Ectodermal cell (in vitro differentiated cells): ENCODE data around the gene SCAPER.
A peak's percentile ranks its signal among the peaks of the same experiment; 100 is the strongest.
"Not testable (repeated sequence)": the region's sequence is repeated elsewhere in the genome, so short reads cannot be mapped to it uniquely, and the experiment has no call there.

Experiments used
- H3K27ac ChIP-seq: 2 replicates; pipeline ENCODE4 v1.7.0; 2013; ENCODE audit warnings: mild to moderate bottlenecking, low read depth, low read length; ENCODE audit not compliant: insufficient read depth, poor library complexity, severe bottlenecking
- H3K27me3 ChIP-seq: 2 replicates; pipeline ENCODE4 v1.7.0; 2013; ENCODE audit warnings: mild to moderate bottlenecking, low read length; ENCODE audit not compliant: insufficient read depth, control insufficient read depth, poor library complexity, severe bottlenecking
- H3K36me3 ChIP-seq: one replicate; pipeline ENCODE4 v1.7.0; 2013; ENCODE audit warnings: low read length; ENCODE audit not compliant: control insufficient read depth, insufficient read depth
- H3K4me1 ChIP-seq: one replicate; pipeline ENCODE4 v1.7.0; 2013; ENCODE audit warnings: low read length; ENCODE audit not compliant: control insufficient read depth, insufficient read depth
- H3K4me3 ChIP-seq: 2 replicates; pipeline ENCODE4 v1.7.0; 2013; ENCODE audit warnings: low read depth, low read length, control low read depth; ENCODE audit not compliant: insufficient read depth
- H3K9me3 ChIP-seq: 2 replicates; pipeline ENCODE4 v1.7.0; 2013; ENCODE audit warnings: mild to moderate bottlenecking, low read length, moderate library complexity; ENCODE audit not compliant: control insufficient read depth
- WGBS, 2 experiments: methylation state at CpG; one replicate each; pipeline ENCODE4 v1.1.7; 2013; ENCODE audit warnings: missing lambda C conversion rate in 2 of 2; 5-methylcytosine and 5-hydroxymethylcytosine counted together

SCAPER gene

DNA sequence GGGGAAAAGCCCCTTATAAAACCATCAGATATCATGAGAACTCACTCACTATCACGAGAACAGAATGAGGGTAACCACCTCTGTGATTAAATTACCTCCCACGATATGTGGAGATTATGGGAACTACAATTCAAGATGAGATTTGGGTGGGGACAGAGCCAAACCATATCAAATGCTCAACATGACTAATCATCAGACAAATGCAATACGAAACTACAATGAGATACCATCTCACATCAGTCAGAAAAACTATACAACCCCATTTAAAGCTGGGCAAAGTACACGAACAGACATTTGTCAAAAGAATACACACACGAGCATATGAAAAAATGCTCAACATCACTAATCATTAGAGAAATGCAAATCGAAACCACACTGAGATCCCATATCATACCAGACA, 67.7 kb downstream of the SCAPER start:
- no peak overlapping the region for H3K27ac ChIP-seq
- H3K27me3 ChIP-seq: no peaks in the 10 kb centered on the region
- no peak overlapping the region for H3K4me3 ChIP-seq
- 95 to 96% methylated on average over 5 to 6 of the region's 6 CpGs for WGBS, 2 experiments
- no peaks in the 10 kb centered on the region for H3K4me1 ChIP-seq
- H3K36me3 ChIP-seq: no peaks in the 10 kb centered on the region
- H3K9me3 ChIP-seq: no peaks in the 10 kb centered on the region

DNA sequence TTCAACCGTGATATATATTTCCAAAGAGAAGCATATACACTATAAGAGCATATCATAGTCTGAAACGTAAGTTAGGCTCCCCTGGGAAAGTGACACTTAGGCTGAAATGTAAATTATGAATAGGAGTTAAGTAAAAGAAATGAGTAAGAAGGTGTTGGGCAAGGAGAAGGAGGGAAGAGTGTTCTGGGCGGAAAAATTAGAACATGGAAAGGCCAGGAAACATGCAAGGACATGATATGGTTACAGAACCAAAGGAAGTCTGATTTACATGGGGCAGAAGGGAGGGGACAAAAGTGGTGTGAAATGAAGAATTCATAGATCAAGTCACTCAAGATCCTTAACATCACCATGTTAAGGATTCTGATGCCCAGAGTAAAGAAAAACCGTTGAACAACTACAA, 75.2 kb downstream of the SCAPER start:
- WGBS, 2 experiments: 85 to 95% methylated on average over 3 of the region's 4 CpGs
- Histone ChIP-seq H3K4me1 (no peaks in the 10 kb centered on the region), H3K36me3 (no peaks in the 10 kb centered on the region), H3K4me3 (no peak overlapping the region), H3K27me3 (no peaks in the 10 kb centered on the region), H3K27ac (no peak overlapping the region), H3K9me3 (no peaks in the 10 kb centered on the region)

DNA sequence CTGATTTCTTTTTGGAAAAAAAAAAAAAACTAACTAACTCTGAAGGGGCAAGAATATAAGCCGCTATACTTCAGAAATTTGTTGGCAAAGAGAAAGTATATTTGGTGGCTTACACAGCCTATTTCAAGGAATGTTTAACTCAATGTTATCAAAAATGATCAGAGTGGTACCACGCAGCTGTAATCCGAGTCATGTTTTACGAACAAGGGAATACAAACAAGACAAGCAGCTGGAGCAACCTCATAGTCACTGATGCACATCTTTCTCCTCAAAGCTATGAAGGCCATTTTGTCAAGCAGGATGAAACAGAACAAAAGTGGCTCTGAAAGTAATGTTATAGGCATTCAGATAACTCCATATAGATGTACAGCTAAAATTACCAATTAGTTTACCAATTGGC, 81.2 kb downstream of the SCAPER start:
- Histone ChIP-seq H3K4me1 (no peaks in the 10 kb centered on the region), H3K9me3 (no peaks in the 10 kb centered on the region), H3K27ac (no peak overlapping the region), H3K36me3 (no peaks in the 10 kb centered on the region), H3K4me3 (no peak overlapping the region), H3K27me3 (no peaks in the 10 kb centered on the region)
- 96 to 98% methylated on average over 4 of the region's 4 CpGs for WGBS, 2 experiments

DNA sequence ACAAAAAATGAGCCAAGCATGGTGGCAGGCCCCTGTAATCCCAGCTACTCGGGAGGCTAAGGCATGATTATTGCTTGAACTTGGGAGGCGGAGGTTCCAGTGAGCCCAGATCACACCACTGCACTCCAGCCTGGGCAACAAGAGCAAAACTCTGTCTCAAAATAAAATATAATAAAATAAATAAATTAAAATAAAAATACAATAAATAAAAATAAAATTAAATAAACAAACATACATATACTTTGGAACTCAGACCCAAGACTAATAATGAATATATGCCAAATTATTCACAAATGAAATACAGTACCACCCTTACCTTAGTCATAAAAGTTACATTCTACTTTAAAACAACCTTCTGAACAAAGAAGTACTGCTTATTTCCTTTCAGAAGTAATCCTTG, 81.8 kb downstream of the SCAPER start:
- Histone ChIP-seq H3K36me3 (no peaks in the 10 kb centered on the region), H3K4me1 (no peaks in the 10 kb centered on the region), H3K27me3 (no peaks in the 10 kb centered on the region), H3K9me3 (no peaks in the 10 kb centered on the region), H3K4me3 (no peak overlapping the region), H3K27ac (no peak overlapping the region)
- WGBS, 2 experiments: 95 to 100% methylated on average over 2 of the region's 2 CpGs

DNA sequence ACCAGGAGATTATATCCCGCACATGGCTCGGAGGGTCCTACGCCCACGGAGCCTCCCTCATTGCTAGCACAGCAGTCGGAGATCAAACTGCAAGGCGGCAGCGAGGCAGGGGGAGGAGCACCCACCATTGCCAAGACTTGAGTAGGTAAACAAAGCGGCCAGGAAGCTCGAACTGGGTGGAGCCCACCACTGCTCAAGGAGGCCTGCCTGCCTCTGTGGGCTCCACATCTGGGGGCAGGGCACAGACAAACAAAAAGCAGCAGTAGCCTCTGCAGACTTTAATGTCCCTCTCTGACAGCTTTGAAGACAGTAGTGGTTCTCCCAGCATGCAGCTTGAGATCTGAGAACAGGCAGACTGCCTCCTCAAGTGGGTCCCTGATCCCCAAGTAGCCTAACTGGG, 86.2 kb downstream of the SCAPER start:
- WGBS, 2 experiments: 94 to 96% methylated on average over 9 of the region's 9 CpGs
- H3K9me3 ChIP-seq, H3K36me3 ChIP-seq, H3K4me1 ChIP-seq, H3K4me3 ChIP-seq, H3K27me3 ChIP-seq, H3K27ac ChIP-seq: not testable (repeated sequence)

DNA sequence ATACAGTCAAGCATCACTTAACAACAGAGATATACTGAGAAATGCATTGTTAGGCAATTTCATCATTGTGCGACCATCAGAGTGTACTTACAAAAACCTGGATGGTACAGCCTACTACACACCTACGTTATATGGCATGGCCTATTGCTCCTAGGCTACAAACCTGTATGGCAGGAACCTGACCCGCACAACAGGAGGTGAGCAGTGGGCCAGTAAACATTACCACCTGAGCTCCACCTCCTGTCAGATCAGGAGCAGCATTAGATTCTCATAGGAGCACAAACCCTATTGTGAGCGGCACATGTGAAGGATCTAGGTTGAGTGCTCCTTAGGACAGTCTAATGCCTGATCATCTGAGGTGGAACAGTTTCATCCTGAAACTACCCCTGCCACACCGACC, 89.7 kb downstream of the SCAPER start:
- WGBS, 2 experiments: 93 to 95% methylated on average over 5 of the region's 5 CpGs
- Histone ChIP-seq H3K36me3 (no peaks in the 10 kb centered on the region), H3K27ac (no peak overlapping the region), H3K27me3 (no peaks in the 10 kb centered on the region), H3K4me1 (no peaks in the 10 kb centered on the region), H3K4me3 (no peak overlapping the region), H3K9me3 (no peaks in the 10 kb centered on the region)

DNA sequence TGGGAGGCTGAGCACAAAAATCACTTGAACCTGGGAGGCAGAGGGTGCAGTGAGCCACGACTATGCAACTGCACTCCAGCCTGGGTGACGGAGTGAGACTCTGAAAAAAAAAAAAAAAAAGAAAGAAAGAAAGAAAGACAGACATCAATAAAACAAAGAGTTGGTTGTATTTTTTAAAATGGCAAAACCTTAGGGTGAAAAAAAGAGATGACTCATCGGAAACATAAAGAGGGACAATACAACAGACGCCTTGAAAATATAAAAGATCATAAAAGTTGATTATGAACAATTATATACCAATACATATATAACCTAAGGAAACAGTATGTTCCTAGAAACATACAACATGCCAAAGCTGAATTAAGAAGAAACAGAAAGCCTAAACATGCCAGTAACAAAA, 92.8 kb downstream of the SCAPER start:
- Histone ChIP-seq H3K36me3 (no peaks in the 10 kb centered on the region), H3K27me3 (no peaks in the 10 kb centered on the region), H3K4me1 (no peaks in the 10 kb centered on the region), H3K9me3 (no peaks in the 10 kb centered on the region), H3K27ac (no peak overlapping the region), H3K4me3 (no peak overlapping the region)
- 90 to 98% methylated on average over 1 to 3 of the region's 4 CpGs for WGBS, 2 experiments

DNA sequence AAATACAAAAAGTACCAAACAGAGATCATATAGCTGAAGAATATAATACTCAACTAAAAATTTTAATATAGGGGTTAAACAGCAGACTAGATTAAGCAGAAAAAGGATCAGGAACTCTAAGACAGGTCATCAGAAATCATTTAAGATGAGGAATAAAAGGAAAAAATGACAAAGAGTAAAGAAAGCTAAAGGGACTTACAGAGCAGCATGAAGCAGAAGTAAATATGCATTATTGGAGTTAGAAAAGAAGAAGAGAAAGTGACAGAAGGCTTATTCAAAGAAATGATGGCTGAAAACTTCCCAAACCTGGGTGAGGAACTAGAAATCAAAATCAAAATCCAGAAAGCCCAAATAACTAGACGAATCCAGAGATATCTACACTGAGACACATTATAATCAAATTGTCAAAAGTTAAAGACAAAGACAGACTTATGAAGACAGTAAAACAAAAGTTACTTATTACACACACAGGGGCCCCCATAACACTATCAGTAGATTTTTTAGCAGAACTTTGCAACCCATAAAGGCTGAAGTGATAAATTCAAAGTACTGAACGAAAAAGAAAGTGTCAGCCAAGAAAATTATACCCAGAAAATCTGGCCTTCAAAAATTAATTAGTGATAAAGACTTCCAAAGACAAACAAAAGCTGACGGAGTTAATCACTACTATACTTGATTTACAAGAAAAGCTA, 95.6 kb downstream of the SCAPER start:
- no peaks in the 10 kb centered on the region for H3K4me1 ChIP-seq
- H3K4me3 ChIP-seq: no peak overlapping the region
- H3K27me3 ChIP-seq: no peaks in the 10 kb centered on the region
- H3K9me3 ChIP-seq: no peaks in the 10 kb centered on the region
- no peak overlapping the region for H3K27ac ChIP-seq
- WGBS, 2 experiments: 91 to 95% methylated on average over 2 to 3 of the region's 3 CpGs
- no peaks in the 10 kb centered on the region for H3K36me3 ChIP-seq

DNA sequence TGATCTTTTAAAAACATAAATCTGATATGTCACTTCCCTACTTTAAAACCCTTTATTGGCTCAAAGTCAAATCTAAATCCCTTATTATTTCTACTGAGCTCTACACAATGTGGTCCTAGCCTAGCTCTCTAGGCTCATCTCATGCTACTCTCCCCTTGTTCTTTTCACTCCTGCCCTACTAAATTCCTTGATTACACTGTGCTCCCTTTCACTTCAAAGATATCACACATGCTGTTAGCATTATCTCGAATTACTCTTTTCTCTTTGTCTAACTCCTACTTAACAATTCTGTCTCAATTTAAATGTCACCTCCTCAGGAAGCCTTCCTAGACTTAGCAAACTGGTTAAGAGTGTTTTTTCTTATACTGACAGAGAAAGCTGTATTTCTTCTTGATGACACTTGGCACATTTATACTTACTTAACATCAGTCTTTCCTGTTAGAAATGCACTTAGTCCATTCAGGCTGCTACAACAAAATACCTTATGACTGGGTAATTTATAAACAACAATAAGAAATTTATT, 102.0 kb downstream of the SCAPER start:
- no peaks in the 10 kb centered on the region for H3K9me3 ChIP-seq
- no peak overlapping the region for H3K27ac ChIP-seq
- no peak overlapping the region for H3K4me3 ChIP-seq
- no peaks in the 10 kb centered on the region for H3K36me3 ChIP-seq
- H3K27me3 ChIP-seq: no peaks in the 10 kb centered on the region
- H3K4me1 ChIP-seq: no peaks in the 10 kb centered on the region
- 47 to 69% methylated on average over 1 of the region's 1 CpG for WGBS, 2 experiments

DNA sequence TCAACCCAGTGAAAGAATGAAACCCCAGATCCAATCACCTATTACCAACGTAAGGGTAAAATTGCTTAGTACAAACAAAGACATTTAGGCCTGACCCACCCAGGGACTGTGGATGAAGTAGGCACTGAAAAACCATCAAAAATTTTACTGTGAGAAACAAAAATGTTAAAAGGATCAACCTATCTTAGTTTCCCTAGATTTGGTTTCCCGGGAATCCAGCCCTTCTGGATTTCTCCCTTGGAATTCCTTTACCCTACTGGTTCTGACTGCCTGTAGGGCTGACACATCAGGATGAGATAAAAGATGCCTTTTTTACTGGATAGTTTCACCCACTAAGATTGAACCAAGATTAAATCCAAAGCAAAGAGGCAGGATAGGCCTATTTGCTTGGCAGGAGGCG, 102.7 kb downstream of the SCAPER start:
- Histone ChIP-seq H3K4me1 (no peaks in the 10 kb centered on the region), H3K4me3 (no peak overlapping the region), H3K27ac (peak overlapping the region; percentile 17), H3K27me3 (no peaks in the 10 kb centered on the region), H3K9me3 (no peaks in the 10 kb centered on the region), H3K36me3 (no peaks in the 10 kb centered on the region)
- 77 to 100% methylated on average over 2 to 3 of the region's 3 CpGs for WGBS, 2 experiments

DNA sequence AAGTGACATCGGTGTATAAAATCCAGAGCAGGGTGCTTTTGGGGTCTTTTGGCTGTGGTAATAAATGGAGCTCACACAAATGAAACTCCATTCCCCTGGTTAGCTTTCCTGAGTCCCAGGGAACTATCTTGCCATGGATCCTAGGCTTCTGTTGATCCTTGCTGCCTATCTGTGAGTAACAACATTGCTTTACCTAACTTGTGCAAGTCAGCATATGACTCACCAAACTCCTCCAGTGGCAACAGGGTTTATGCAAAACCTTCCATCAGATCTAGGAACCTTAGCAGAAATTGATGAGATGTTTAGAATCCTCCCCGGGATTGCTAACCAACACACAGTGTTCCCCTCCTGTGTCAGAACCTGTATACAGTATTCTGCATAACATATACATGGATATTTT, 105.4 kb downstream of the SCAPER start:
- no peaks in the 10 kb centered on the region for H3K4me1 ChIP-seq
- WGBS, 2 experiments: 96 to 100% methylated on average over 1 to 2 of the region's 2 CpGs
- no peaks in the 10 kb centered on the region for H3K36me3 ChIP-seq
- H3K4me3 ChIP-seq: no peak overlapping the region
- H3K27ac ChIP-seq: no peak overlapping the region
- no peaks in the 10 kb centered on the region for H3K9me3 ChIP-seq
- H3K27me3 ChIP-seq: no peaks in the 10 kb centered on the region
